SH-SY5Y (cell line): ENCODE results near the gene MUC22.

Experiments
- GATA2 ChIP-seq: IDR thresholded peaks from 2 replicates; pipeline ENCODE4 v1.6.1; 2011; ENCODE audit warnings: mild to moderate bottlenecking, low read depth, low read length
- GATA3 ChIP-seq: IDR thresholded peaks from 2 replicates; pipeline ENCODE4 v1.6.1; 2011; ENCODE audit warnings: low read depth, mild to moderate bottlenecking, low read length, moderate library complexity

Gene MUC22

GRCh38 chr6:31083742-31084354, 73.6 kb downstream of the MUC22 start:
- TF ChIP-seq GATA2 (no peak), GATA3 (no peak)
